ENCODE results near the gene SAG. TPM values are rescaled to one million over a fixed set of nuclear protein-coding genes. Genes with fewer than 3 reads are reported as not detected.

SAG gene
- total and polyA plus RNA-seq, 10 of the 15 experiments (the other 5 are each of a cell fraction or from before 2014, with no cell fraction given), result 0.06 to 0.47 TPM; not detected in 8

DNA sequence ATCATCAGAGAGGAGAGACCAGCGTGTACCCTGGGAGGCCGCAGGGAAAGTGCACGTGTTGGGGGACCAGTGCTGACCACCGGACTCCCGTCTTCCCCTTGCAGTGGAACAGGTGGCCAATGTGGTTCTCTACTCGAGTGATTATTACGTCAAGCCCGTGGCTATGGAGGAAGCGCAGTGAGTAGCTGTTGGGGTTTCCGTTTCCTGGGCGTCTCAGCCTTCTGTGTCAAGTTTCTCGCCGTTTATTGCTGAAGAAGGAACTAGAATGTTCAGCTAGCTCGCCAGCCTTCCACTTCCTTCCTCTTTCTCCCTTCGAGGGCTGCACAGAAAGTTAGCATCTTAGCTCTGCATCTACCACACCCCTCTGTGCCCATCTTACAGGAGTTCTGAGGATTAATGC lies 23.9 kb downstream of the SAG start:
- ChIA-PET SMC1A (ENCODE audit: uncharacterized antibody, unreplicated experiment) (interaction anchor here (0.9 to 1.5 kb wide), 6 partner anchors 9 to 88 kb away, joined by 3 to 5 read pairs (median 4); no protein-coding TSS in a partner anchor), CTCF (interaction anchor here (0.8 to 1.6 kb wide), 4 partner anchors 10 to 112 kb away, joined by 3 to 9 read pairs (median 4); partner anchors contain the start of gene DGKD)
- peaks cover 18% of the 10 kb centered on the region for H3K4me1 ChIP-seq (ENCODE audit: control insufficient read depth, insufficient read depth, low read length)
- TF ChIP-seq MTA2 (IDR thresholded peaks at IDR 0.05; ENCODE audit: low read depth), result peak; percentile 52; the same call in 1 of the 2 replicates
- TF ChIP-seq HCFC1 (IDR thresholded peaks at IDR 0.05; ENCODE audit: low read length), result no peak
- TF ChIP-seq, protein P1, sequence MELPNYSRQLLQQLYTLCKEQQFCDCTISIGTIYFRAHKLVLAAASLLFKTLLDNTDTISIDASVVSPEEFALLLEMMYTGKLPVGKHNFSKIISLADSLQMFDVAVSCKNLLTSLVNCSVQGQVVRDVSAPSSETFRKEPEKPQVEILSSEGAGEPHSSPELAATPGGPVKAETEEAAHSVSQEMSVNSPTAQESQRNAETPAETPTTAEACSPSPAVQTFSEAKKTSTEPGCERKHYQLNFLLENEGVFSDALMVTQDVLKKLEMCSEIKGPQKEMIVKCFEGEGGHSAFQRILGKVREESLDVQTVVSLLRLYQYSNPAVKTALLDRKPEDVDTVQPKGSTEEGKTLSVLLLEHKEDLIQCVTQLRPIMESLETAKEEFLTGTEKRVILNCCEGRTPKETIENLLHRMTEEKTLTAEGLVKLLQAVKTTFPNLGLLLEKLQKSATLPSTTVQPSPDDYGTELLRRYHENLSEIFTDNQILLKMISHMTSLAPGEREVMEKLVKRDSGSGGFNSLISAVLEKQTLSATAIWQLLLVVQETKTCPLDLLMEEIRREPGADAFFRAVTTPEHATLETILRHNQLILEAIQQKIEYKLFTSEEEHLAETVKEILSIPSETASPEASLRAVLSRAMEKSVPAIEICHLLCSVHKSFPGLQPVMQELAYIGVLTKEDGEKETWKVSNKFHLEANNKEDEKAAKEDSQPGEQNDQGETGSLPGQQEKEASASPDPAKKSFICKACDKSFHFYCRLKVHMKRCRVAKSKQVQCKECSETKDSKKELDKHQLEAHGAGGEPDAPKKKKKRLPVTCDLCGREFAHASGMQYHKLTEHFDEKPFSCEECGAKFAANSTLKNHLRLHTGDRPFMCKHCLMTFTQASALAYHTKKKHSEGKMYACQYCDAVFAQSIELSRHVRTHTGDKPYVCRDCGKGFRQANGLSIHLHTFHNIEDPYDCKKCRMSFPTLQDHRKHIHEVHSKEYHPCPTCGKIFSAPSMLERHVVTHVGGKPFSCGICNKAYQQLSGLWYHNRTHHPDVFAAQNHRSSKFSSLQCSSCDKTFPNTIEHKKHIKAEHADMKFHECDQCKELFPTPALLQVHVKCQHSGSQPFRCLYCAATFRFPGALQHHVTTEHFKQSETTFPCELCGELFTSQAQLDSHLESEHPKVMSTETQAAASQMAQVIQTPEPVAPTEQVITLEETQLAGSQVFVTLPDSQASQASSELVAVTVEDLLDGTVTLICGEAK (IDR thresholded peaks at IDR 0.05; ENCODE audit: borderline replicate concordance), result peak; percentile 62
- peak; percentile 62 to 63 for TF ChIP-seq IKZF2 (IDR thresholded peaks at IDR 0.05)
- peak; percentile 59; the same call in 1 of the 2 replicates for TF ChIP-seq TBL1XR1 (IDR thresholded peaks at IDR 0.05; ENCODE audit: low read depth, low read length)
- no peak for TF ChIP-seq STAT3 (IDR thresholded peaks at IDR 0.05; ENCODE audit: low read depth, low read length)
- TF ChIP-seq FOS (IDR thresholded peaks at IDR 0.05; ENCODE audit: borderline replicate concordance, extremely low read depth, insufficient read length), result no peak
- no peak for TF ChIP-seq CHD1 (IDR thresholded peaks at IDR 0.05; ENCODE audit: low read depth, low read length)
- TF ChIP-seq MYB (IDR thresholded peaks at IDR 0.05; ENCODE audit: borderline replicate concordance, low read depth, low read length), result no peak
- no peak for TF ChIP-seq ATF3 (IDR thresholded peaks at IDR 0.05; ENCODE audit: borderline replicate concordance, extremely low read depth, low read depth, low read length)
- no peak for TF ChIP-seq HSF1 (IDR thresholded peaks at IDR 0.05; ENCODE audit: low read depth, low read length)
- peak; percentile 61 for TF ChIP-seq EED (IDR thresholded peaks at IDR 0.05; ENCODE audit: low read depth)
- 0 out of 2 replicates have a peak, but pooled peaks have one; percentile 39 for TF ChIP-seq CHD2 (IDR thresholded peaks at IDR 0.05; ENCODE audit: borderline replicate concordance, low read depth, low read length)
- no peak for TF ChIP-seq NR2C2 (IDR thresholded peaks at IDR 0.05; ENCODE audit: borderline replicate concordance, control insufficient read depth, insufficient read length, low read depth)
- TF ChIP-seq TARDBP (IDR thresholded peaks at IDR 0.05; ENCODE audit: borderline replicate concordance), result no peak
- TF ChIP-seq CBFB (IDR thresholded peaks at IDR 0.05; ENCODE audit: low read depth), result peak; percentile 40; the same call in 1 of the 2 replicates
- TF ChIP-seq MTA3 (IDR thresholded peaks at IDR 0.05; ENCODE audit: borderline replicate concordance, low read length), result no peak
- TF ChIP-seq MEF2B (IDR thresholded peaks at IDR 0.05; ENCODE audit: partially characterized antibody, poor library complexity, severe bottlenecking), result peak; percentile 16
- 0 out of 2 replicates have a peak, but pooled peaks have one; percentile 52 for TF ChIP-seq GATAD2B (conservative IDR thresholded peaks at IDR 0.05; ENCODE audit: low read depth)
- peak; percentile 90 for TF ChIP-seq CREB1 (IDR thresholded peaks at IDR 0.05; ENCODE audit: low read depth)

More for the DNA sequence above, 23.9 kb downstream of the SAG start:
- H3K9me3 ChIP-seq (replicated peaks; ENCODE audit: control insufficient read depth, insufficient read depth, low read length), result no peaks in the 10 kb centered on the region
- no peak overlapping the region for H3K9ac ChIP-seq (ENCODE audit: control insufficient read depth, insufficient read depth, low read length)
- no peaks in the 10 kb centered on the region for H3K36me3 ChIP-seq (ENCODE audit: control insufficient read depth in 2 of 2, insufficient read depth in 2 of 2, low read length in 1 of 2)
- ATAC-seq (peak; percentile 94), DNase-seq (ENCODE audit: low read depth, low spot score) (peak; percentile 80), FAIRE-seq (peak; percentile 99)
- intact Hi-C loops (cut with micrococcal nuclease; ENCODE audit: unreplicated experiment), result no loop called here
- ChIA-PET RAD21 (ENCODE audit: unreplicated experiment) (interaction anchor here (1.3 to 1.4 kb wide), 2 partner anchors 26 to 111 kb away, joined by 5 to 7 read pairs; no protein-coding TSS in a partner anchor), POLR2A (interaction anchor here (0.9 to 1.4 kb wide), 2 partner anchors 10 to 26 kb away, joined by 3 read pairs; no protein-coding TSS in a partner anchor)
- no peaks in the 10 kb centered on the region for H3K79me2 ChIP-seq (ENCODE audit: control insufficient read depth, insufficient read depth, low read length)
- no peak overlapping the region for H3K4me3 ChIP-seq
- peak overlapping the region; percentile 70 for H2AFZ ChIP-seq (ENCODE audit: control insufficient read depth, low read depth, low read length)
- peak overlapping the region; percentile 28 for H3K4me2 ChIP-seq (ENCODE audit: control insufficient read depth, insufficient read depth)
- BruUV-seq (replicated peaks), result no TSS peak
- H3K27me3 ChIP-seq (replicated peaks in 1 of 2; ENCODE audit: control insufficient read depth in 2 of 2, insufficient read depth in 2 of 2, low read length in 1 of 2), result no peaks in the 10 kb centered on the region
- WGBS (ENCODE audit: insufficient coverage, insufficient replicate concordance, low lambda C conversion rate, missing lambda C conversion rate), result under 1% methylated on average over 15 of the region's 15 CpGs
- H3K27ac ChIP-seq (ENCODE audit: control insufficient read depth, insufficient read depth), result peak overlapping the region; percentile 70
- H4K20me1 ChIP-seq (ENCODE audit: control insufficient read depth, insufficient read depth), result no peaks in the 10 kb centered on the region
- in situ Hi-C loops (cut with MboI), result no loop called here
